Chondrocyte (in vitro differentiated cells): Measurements from ENCODE around the gene USP32. TPM values are rescaled to one million over a fixed set of nuclear protein-coding genes. Genes with fewer than 3 reads are reported as not detected.

Source experiments
- DNase-seq: peaks from one replicate; pipeline ENCODE4 v3.0.0; 2021; ENCODE audit warnings: mixed read lengths, low spot score
- H3K27ac Mint-ChIP-seq: one replicate; pipeline ENCODE4 v1.8.0; 2021; ENCODE audit warnings: mild to moderate bottlenecking, moderate library complexity, mixed read lengths; ENCODE audit not compliant: unreplicated experiment
- H3K27me3 Mint-ChIP-seq: 2 replicates; pipeline ENCODE4 v1.8.0; 2021; ENCODE audit warnings: low read depth, mixed read lengths
- H3K36me3 Mint-ChIP-seq: 2 replicates; pipeline ENCODE4 v1.8.0; 2021; ENCODE audit warnings: low read depth, mixed read lengths
- H3K4me1 Mint-ChIP-seq: 2 replicates; pipeline ENCODE4 v1.8.0; 2021; ENCODE audit warnings: low read depth, mild to moderate bottlenecking, mixed read lengths
- H3K4me3 Mint-ChIP-seq: one replicate; pipeline ENCODE4 v1.8.0; 2021; ENCODE audit warnings: mild to moderate bottlenecking, moderate library complexity, mixed read lengths; ENCODE audit not compliant: unreplicated experiment
- H3K9me3 Mint-ChIP-seq: 2 replicates; pipeline ENCODE4 v1.8.0; 2021; ENCODE audit warnings: low read depth, mixed read lengths
- CTCF ChIP-seq: fragments of 200-600 bp; sonication (generic); IDR thresholded peaks from 2 replicates; pipeline ENCODE4 v1.5.0; 2021; ENCODE audit warnings: antibody characterized with exemption, mild to moderate bottlenecking, moderate library complexity
- total RNA-seq: library from RNA; stranded (reverse); gene quantifications from 3 replicates; pipeline ENCODE4 v1.2.1, GENCODE V29; 2021

The USP32 gene
- total RNA-seq, 1 donor from 2014 or later, result 42.2 TPM

- Mint-ChIP-seq H3K36me3 (no peaks in the 10 kb centered on the region), H3K4me3 (no peak overlapping the region), H3K4me1 (peaks cover 9% of the 10 kb centered on the region), H3K9me3 (no peaks in the 10 kb centered on the region), H3K27me3 (peaks cover 11% of the 10 kb centered on the region), H3K27ac (no peak overlapping the region)
- DNase-seq, result no peak
- no peak for TF ChIP-seq CTCF
These were observed 232.5 kb downstream of the USP32 start for GRCh38 chr17:60159479-60159866.

GRCh38 chr17:60158751-60159478 is 233.0 kb downstream of the USP32 start:
- Mint-ChIP-seq H3K36me3 (no peaks in the 10 kb centered on the region), H3K4me3 (no peak overlapping the region)

DNA sequence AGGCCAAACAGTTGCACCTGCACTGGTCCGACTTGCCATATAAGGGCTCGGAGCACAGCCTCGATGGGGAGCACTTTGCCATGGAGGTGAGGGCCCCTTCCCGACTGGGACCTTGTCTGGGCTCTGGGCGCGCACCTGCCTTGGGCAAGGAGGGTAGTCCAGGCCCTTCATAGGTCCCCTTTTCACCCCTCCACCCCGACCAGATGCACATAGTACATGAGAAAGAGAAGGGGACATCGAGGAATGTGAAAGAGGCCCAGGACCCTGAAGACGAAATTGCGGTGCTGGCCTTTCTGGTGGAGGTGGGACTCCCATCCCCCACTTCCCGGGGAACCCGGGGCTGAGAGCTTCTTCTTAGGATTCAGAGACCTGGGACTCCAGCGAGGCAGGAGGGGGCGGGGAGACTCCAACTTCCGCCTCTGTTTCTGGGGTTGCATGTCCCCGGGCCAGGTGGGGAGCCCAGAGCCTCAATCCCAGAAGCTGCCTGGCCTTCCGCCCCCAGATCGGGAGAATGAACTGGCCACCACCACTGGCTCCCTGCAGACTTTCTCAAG is 234.4 kb downstream of the USP32 start:
- peak; percentile 72 for DNase-seq
- Mint-ChIP-seq H3K27me3 (peaks cover 13% of the 10 kb centered on the region), H3K4me3 (no peak overlapping the region), H3K36me3 (no peaks in the 10 kb centered on the region), H3K9me3 (no peaks in the 10 kb centered on the region), H3K27ac (no peak overlapping the region), H3K4me1 (peaks cover 19% of the 10 kb centered on the region)
- no peak for TF ChIP-seq CTCF

More at GRCh38 chr17:60158751-60159478, 233.0 kb downstream of the USP32 start:
- no peak for TF ChIP-seq CTCF
- H3K27me3 Mint-ChIP-seq, result peaks cover 11% of the 10 kb centered on the region
- peaks cover 13% of the 10 kb centered on the region for H3K4me1 Mint-ChIP-seq
- H3K9me3 Mint-ChIP-seq, result no peaks in the 10 kb centered on the region
- no peak for DNase-seq
- H3K27ac Mint-ChIP-seq, result no peak overlapping the region

DNA sequence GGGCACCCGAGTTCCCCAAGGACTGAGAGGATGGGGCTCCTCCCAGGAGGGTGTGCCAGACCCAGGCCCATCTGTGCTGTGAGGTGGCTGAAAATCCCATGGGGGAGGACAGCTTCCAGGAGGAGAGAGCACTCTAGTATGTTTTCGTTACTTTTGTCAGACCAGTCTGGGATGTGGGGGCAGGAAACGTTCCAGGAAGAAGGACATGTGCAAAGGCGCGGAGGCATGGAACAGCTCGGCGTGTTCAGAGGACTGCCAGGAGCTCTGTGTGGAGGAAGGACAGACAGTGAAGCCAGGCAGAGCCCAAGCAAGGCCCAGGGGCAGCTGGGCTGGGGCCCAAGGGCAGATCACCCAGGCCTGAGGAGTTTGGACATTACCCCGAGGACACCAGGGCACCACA is 235.2 kb downstream of the USP32 start:
- no peak overlapping the region for H3K4me3 Mint-ChIP-seq
- no peaks in the 10 kb centered on the region for H3K9me3 Mint-ChIP-seq
- H3K27me3 Mint-ChIP-seq, result peaks cover 14% of the 10 kb centered on the region
- H3K27ac Mint-ChIP-seq, result no peak overlapping the region
- TF ChIP-seq CTCF, result no peak
- no peak for DNase-seq
- H3K4me1 Mint-ChIP-seq, result peaks cover 19% of the 10 kb centered on the region
- H3K36me3 Mint-ChIP-seq, result no peaks in the 10 kb centered on the region

DNA sequence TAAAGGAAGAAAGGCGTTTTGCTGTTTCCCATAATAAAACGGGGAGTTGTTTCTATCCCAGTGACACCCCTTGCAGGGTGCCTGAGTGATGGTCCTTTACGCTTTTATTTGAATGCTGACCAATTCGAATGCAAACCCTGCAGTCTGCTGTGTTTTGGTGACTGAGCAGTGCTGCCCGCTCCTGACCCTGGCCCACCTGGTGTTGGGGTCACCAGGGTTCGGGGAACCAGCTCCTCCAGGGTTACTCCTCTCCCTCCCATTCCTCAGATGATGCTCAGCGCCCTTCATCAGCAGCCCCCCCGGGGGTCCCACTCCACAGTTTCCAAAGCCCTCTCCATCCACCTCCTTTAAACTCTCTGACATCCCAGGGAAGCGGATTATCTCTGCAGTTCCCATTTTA is 236.1 kb downstream of the USP32 start:
- DNase-seq, result no peak
- no peak overlapping the region for H3K4me3 Mint-ChIP-seq
- peaks cover 19% of the 10 kb centered on the region for H3K4me1 Mint-ChIP-seq
- no peak for TF ChIP-seq CTCF
- H3K9me3 Mint-ChIP-seq, result no peaks in the 10 kb centered on the region
- H3K27me3 Mint-ChIP-seq, result peaks cover 19% of the 10 kb centered on the region
- no peak overlapping the region for H3K27ac Mint-ChIP-seq
- no peaks in the 10 kb centered on the region for H3K36me3 Mint-ChIP-seq
